ENCODE measurements around the gene PRKCZ. TPM values are rescaled to one million over a fixed set of nuclear protein-coding genes. Genes with fewer than 3 reads are reported as not detected.

The PRKCZ gene
- total RNA-seq, 1 donor from 2014 or later = 17.9 TPM

DNA sequence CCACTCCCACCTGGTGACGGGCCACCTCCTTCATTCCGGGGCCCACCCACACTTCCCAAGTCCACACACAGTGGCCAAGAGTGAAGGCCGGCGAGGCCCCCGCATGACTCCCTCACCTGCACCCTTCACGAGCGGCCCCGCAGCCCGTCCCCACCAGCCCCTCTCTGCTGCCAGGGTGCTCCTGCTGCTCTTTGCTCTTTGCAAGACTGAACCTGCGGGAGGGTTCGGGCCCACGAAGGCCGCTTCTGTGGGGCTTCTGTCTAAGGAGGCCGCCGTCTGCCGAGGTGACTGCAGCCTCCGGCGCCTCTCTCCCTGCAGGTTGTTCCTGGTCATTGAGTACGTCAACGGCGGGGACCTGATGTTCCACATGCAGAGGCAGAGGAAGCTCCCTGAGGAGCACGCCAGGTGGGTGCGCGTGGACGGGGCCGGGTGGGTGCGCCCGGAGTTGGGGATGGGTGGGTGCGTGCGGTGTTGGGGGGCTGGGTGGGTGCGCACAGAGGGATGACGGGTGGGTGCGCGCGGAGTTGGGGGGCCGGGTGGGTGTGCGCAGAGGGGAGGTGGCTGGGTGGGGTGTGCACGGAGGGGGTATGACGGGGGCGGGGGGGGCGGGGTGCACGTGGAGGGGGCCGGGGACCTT, 119.1 kb downstream of the PRKCZ start:
- TF ChIP-seq POLR2AphosphoS5 (IDR thresholded peaks at IDR 0.05; ENCODE audit: insufficient read depth in 1 of 2, low read depth in 1 of 2) (no peak), POLR2A (IDR thresholded peaks at IDR 0.05) (no peak)
- TF ChIP-seq, protein P1, sequence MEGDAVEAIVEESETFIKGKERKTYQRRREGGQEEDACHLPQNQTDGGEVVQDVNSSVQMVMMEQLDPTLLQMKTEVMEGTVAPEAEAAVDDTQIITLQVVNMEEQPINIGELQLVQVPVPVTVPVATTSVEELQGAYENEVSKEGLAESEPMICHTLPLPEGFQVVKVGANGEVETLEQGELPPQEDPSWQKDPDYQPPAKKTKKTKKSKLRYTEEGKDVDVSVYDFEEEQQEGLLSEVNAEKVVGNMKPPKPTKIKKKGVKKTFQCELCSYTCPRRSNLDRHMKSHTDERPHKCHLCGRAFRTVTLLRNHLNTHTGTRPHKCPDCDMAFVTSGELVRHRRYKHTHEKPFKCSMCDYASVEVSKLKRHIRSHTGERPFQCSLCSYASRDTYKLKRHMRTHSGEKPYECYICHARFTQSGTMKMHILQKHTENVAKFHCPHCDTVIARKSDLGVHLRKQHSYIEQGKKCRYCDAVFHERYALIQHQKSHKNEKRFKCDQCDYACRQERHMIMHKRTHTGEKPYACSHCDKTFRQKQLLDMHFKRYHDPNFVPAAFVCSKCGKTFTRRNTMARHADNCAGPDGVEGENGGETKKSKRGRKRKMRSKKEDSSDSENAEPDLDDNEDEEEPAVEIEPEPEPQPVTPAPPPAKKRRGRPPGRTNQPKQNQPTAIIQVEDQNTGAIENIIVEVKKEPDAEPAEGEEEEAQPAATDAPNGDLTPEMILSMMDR (IDR thresholded peaks at IDR 0.05) = no peak

DNA sequence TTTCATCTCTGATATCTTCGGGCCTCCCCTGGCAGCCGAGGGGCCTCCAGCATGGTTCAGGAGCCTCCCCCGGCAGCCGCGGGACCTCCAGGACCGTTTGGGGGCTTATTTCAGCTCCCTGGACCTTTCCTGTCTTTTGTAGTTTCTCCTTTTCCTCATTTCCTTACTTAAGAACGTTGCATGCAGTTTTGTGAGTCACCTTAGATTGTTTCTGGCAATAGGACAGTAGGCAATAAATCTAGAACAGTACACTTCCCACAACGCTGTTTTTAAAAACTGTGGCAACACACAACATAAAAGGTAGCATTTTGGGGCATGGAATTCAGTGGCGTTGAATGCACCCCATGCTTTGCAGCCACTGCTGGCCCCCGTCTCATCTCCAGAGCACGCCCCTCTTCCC, 120.0 kb downstream of the PRKCZ start:
- no peak for DNase-seq (ENCODE audit: extremely low spot score in 2 of 2)
- intact Hi-C loops (cut with DNase I) = loop anchor here (5.0 kb wide), 1 partner anchor 38 kb away; no protein-coding TSS in a partner anchor
- TF ChIP-seq, protein P1 (IDR thresholded peaks at IDR 0.05) = no peak
- no peak for TF ChIP-seq POLR2AphosphoS5 (IDR thresholded peaks at IDR 0.05; ENCODE audit: insufficient read depth in 1 of 2, low read depth in 1 of 2)
- no peak for TF ChIP-seq POLR2A (IDR thresholded peaks at IDR 0.05)
- Histone ChIP-seq H3K27ac (no peak overlapping the region), H3K36me3 (no peaks in the 10 kb centered on the region), H3K9me3 (no peaks in the 10 kb centered on the region), H3K4me3 (no peak overlapping the region), H3K4me1 (peaks cover 13% of the 10 kb centered on the region), H3K27me3 (no peaks in the 10 kb centered on the region)

More for the DNA sequence above, 119.1 kb downstream of the PRKCZ start:
- intact Hi-C loops (cut with DNase I) = no loop called here
- Histone ChIP-seq H3K36me3 (no peaks in the 10 kb centered on the region), H3K27ac (no peak overlapping the region), H3K27me3 (no peaks in the 10 kb centered on the region), H3K4me3 (no peak overlapping the region), H3K9me3 (no peaks in the 10 kb centered on the region), H3K4me1 (peaks cover 5% of the 10 kb centered on the region)
- DNase-seq (ENCODE audit: extremely low spot score in 2 of 2) = no peak

DNA sequence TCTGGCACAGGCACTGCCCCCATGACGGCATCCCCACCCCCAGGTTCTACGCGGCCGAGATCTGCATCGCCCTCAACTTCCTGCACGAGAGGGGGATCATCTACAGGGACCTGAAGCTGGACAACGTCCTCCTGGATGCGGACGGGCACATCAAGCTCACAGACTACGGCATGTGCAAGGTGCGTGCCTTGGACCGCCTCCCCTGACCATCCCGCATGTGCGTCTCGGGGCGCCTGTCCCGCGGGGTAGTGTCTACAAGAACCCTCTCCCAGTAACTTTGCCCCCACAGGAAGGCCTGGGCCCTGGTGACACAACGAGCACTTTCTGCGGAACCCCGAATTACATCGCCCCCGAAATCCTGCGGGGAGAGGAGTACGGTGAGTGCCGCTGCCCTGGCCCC, 121.8 kb downstream of the PRKCZ start:
- Histone ChIP-seq H3K9me3 (no peaks in the 10 kb centered on the region), H3K4me3 (no peak overlapping the region), H3K36me3 (no peaks in the 10 kb centered on the region), H3K27me3 (no peaks in the 10 kb centered on the region), H3K4me1 (peaks cover 13% of the 10 kb centered on the region), H3K27ac (no peak overlapping the region)
- intact Hi-C loops (cut with DNase I) = loop anchor here (5.0 kb wide), 1 partner anchor 40 kb away; no protein-coding TSS in a partner anchor
- no peak for DNase-seq (ENCODE audit: extremely low spot score in 2 of 2)
- no peak for TF ChIP-seq POLR2A (IDR thresholded peaks at IDR 0.05)
- TF ChIP-seq, protein P1 (IDR thresholded peaks at IDR 0.05) = no peak
- no peak for TF ChIP-seq POLR2AphosphoS5 (IDR thresholded peaks at IDR 0.05; ENCODE audit: insufficient read depth in 1 of 2, low read depth in 1 of 2)

DNA sequence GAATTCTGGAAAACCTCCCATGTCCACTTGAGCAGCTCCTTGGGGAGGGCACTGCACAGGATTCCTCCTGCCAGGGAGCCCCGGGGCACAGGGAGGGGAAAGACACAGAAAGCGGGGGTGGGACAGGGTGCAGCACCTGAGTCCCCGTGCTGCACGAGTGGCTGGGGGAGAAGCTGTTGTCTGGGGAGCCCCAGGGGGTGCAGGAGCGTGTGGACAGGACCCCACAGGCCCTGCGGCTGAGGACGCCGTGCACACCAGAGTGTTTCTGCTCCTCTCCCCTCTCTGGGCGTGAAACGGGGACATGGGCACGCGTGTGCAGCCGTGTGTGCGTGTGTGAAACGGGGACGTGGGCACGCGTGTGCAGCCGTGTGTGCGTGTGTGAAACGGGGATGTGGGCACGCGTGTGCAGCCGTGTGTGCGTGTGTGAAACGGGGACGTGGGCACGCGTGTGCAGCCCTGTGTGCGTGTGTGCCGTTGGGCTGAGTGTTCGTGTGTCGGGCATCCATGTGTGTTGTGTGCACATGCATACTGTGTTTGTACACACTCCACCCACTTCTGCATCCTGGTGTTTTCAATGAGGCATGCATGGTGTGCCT, 122.4 kb downstream of the PRKCZ start:
- no peak for DNase-seq (ENCODE audit: extremely low spot score in 2 of 2)
- TF ChIP-seq POLR2AphosphoS5 (IDR thresholded peaks at IDR 0.05; ENCODE audit: insufficient read depth in 1 of 2, low read depth in 1 of 2) (no peak), POLR2A (IDR thresholded peaks at IDR 0.05) (no peak)
- TF ChIP-seq, protein P1 (IDR thresholded peaks at IDR 0.05) = no peak
- H3K36me3 ChIP-seq = no peaks in the 10 kb centered on the region
- H3K4me3 ChIP-seq = no peak overlapping the region
- H3K9me3 ChIP-seq = no peaks in the 10 kb centered on the region
- H3K27me3 ChIP-seq = no peaks in the 10 kb centered on the region
- H3K4me1 ChIP-seq = peaks cover 13% of the 10 kb centered on the region
- H3K27ac ChIP-seq = no peak overlapping the region
- intact Hi-C loops (cut with DNase I) = loop anchor here (5.0 kb wide), 1 partner anchor 40 kb away; no protein-coding TSS in a partner anchor

All from vagina (tissue), 2 donors.